Loucy (cell line): ENCODE results near the gene OPRM1.

ENCODE experiments used
- CTCF ChIP-seq: fragments of 200-600 bp; sonication (generic); conservative IDR thresholded peaks from 2 replicates; pipeline ENCODE4 v1.5.1; 2014; ENCODE audit warnings: mild to moderate bottlenecking, antibody characterized with exemption, low read length
- EZH2phosphoT487 ChIP-seq: fragments of 200-600 bp; IDR thresholded peaks from 2 replicates; pipeline ENCODE4 v1.6.1; 2018; ENCODE audit warnings: antibody characterized with exemption, mild to moderate bottlenecking, moderate library complexity, borderline replicate concordance

DNA sequence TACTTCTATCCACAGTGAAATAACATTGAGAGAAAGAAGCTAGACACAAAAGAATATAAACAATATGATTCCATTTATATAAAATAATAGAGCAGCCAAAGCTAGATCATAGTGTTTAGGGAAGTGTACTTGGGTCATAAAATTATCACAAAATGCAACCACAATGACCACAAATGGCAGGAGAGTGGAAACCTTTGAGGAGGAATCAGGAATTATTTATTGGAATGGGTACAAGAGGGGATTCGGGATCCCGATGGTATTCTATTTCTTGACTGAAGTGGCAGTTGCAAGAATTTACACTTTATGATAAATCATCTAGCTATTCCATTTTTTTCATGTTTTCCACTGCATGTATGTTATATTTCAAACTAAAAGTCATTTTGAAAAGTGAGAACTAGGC, 241.5 kb downstream of the OPRM1 start:
- TF ChIP-seq CTCF (no peak), EZH2phosphoT487 (no peak)
